CD4-positive, alpha-beta T cell treated with Interleukin-6 for 4 hours (primary cell): Measurements from ENCODE around the gene TMEM25.
"Not testable (repeated sequence)": the region's sequence is repeated elsewhere in the genome, so short reads cannot be mapped to it uniquely, and the experiment has no call there.

Experiments used
- DNase-seq: peaks from one replicate; pipeline ENCODE4 v3.0.0-alpha.2; 2020; ENCODE audit warnings: mixed read lengths

TMEM25 gene

GRCh38 chr11:118530683-118531596 lies at the start of gene TMEM25:
Gene TMEM25, plus strand, starts transcription at chr11:118531192. Its CDS starts 610 bp downstream, at chr11:118531802.
- DNase-seq = peak; percentile 80

- DNase-seq = not testable (repeated sequence)
Observed at GRCh38 chr11:118481238-118481637, 49.8 kb upstream of the TMEM25 start.

GRCh38 chr11:118484405-118484804 lies 46.6 kb upstream of the TMEM25 start:
- DNase-seq = no peak

- no peak for DNase-seq
Observed at GRCh38 chr11:118485273-118485672, 45.7 kb upstream of the TMEM25 start.

GRCh38 chr11:118488480-118489109 lies 42.4 kb upstream of the TMEM25 start:
- DNase-seq = peak; percentile 86

- DNase-seq = no peak
Observed at GRCh38 chr11:118491041-118491440, 40.0 kb upstream of the TMEM25 start.

- DNase-seq = no peak
Observed at GRCh38 chr11:118497831-118498230, 33.2 kb upstream of the TMEM25 start.

GRCh38 chr11:118503216-118503615 lies 27.8 kb upstream of the TMEM25 start:
- no peak for DNase-seq

GRCh38 chr11:118511601-118512000 lies 19.4 kb upstream of the TMEM25 start:
- DNase-seq = no peak

- DNase-seq = peak; percentile 23
Observed at GRCh38 chr11:118514103-118514502, 16.9 kb upstream of the TMEM25 start.

GRCh38 chr11:118519549-118519948 lies 11.4 kb upstream of the TMEM25 start:
- DNase-seq = no peak

- no peak for DNase-seq
Observed at GRCh38 chr11:118521892-118522311, 9.1 kb upstream of the TMEM25 start.

- no peak for DNase-seq
Observed at GRCh38 chr11:118522571-118523072, 8.4 kb upstream of the TMEM25 start.

GRCh38 chr11:118524356-118524755 lies 6.6 kb upstream of the TMEM25 start:
- DNase-seq = no peak

- no peak for DNase-seq
Observed at GRCh38 chr11:118524757-118525470, 6.1 kb upstream of the TMEM25 start.

- DNase-seq = no peak
Observed at GRCh38 chr11:118526688-118527087, 4.3 kb upstream of the TMEM25 start.

- no peak for DNase-seq
Observed at GRCh38 chr11:118527109-118527508, 3.9 kb upstream of the TMEM25 start, which contains the start of gene TTC36. Gene TTC36, plus strand, starts transcription at chr11:118527474. Its CDS starts 21 bp downstream, at chr11:118527495.

- no peak for DNase-seq
Observed at GRCh38 chr11:118528511-118528910, 2.5 kb upstream of the TMEM25 start.

- DNase-seq = no peak
Observed at GRCh38 chr11:118529584-118530175, 1.3 kb upstream of the TMEM25 start.

- no peak for DNase-seq
Observed at GRCh38 chr11:118530180-118530682, 761 bp upstream of the TMEM25 start.

GRCh38 chr11:118531597-118532084 lies 649 bp downstream of the TMEM25 start:
- no peak for DNase-seq

GRCh38 chr11:118532091-118532490 lies 1.1 kb downstream of the TMEM25 start:
- DNase-seq = no peak
